Measurements from ENCODE around the gene FRMD3. TPM values are rescaled to one million over a fixed set of nuclear protein-coding genes. Genes with fewer than 3 reads are reported as not detected.

The FRMD3 gene
- total RNA-seq, 1 experiment from 2014 or later = 14.5 TPM

DNA sequence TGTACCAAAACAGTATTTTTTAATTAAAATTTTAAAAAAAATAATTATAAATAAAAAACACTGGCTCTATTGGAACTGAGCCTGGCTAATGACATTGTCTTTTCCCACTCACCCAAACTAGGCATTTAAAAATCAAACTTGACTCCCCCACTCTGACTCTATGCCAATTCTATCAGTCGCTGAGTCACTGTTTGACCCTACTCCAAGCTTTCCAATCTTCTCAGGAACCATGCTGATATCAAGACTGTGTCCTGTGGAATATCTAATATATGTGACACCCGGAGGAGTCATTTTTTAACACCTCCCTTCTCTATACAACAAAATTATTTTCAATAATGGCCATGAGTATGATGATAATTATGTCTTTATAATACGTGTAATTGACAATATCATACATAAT is 303.7 kb downstream of the FRMD3 start:
- Histone ChIP-seq H3K4me3 (ENCODE audit: low read depth in 2 of 2, low read length in 2 of 2) (no peak overlapping the region), H3K27ac (ENCODE audit: low read length) (no peak overlapping the region), H3K4me1 (ENCODE audit: control insufficient read depth, insufficient read depth, low read length) (no peaks in the 10 kb centered on the region), H3K27me3 (ENCODE audit: control insufficient read depth, insufficient read depth, low read length) (no peaks in the 10 kb centered on the region), H3K36me3 (ENCODE audit: control insufficient read depth, insufficient read depth, low read length) (no peaks in the 10 kb centered on the region), H3K9me3 (ENCODE audit: control insufficient read depth, insufficient read depth, low read depth, low read length) (no peaks in the 10 kb centered on the region)
- CTCF ChIA-PET = no interaction called here
- POLR2A ChIA-PET = no interaction called here
- ATAC-seq (no peak), DNase-seq (ENCODE audit: low read depth, low spot score) (no peak)
- intact Hi-C loops (cut with micrococcal nuclease; ENCODE audit: unreplicated experiment) (no loop called here), in situ Hi-C loops (cut with HindIII; ENCODE audit: low pct_unique_long_range_greater_than_20kb, low sequenced_read_pairs) (no loop called here)
- no peak for TF ChIP-seq SIN3A (IDR thresholded peaks at IDR 0.05; ENCODE audit: borderline replicate concordance, insufficient read depth, low read depth, low read length)
- TF ChIP-seq, protein P1, sequence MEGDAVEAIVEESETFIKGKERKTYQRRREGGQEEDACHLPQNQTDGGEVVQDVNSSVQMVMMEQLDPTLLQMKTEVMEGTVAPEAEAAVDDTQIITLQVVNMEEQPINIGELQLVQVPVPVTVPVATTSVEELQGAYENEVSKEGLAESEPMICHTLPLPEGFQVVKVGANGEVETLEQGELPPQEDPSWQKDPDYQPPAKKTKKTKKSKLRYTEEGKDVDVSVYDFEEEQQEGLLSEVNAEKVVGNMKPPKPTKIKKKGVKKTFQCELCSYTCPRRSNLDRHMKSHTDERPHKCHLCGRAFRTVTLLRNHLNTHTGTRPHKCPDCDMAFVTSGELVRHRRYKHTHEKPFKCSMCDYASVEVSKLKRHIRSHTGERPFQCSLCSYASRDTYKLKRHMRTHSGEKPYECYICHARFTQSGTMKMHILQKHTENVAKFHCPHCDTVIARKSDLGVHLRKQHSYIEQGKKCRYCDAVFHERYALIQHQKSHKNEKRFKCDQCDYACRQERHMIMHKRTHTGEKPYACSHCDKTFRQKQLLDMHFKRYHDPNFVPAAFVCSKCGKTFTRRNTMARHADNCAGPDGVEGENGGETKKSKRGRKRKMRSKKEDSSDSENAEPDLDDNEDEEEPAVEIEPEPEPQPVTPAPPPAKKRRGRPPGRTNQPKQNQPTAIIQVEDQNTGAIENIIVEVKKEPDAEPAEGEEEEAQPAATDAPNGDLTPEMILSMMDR (IDR thresholded peaks at IDR 0.05) = no peak
- no peak for TF ChIP-seq POLR2AphosphoS5 (IDR thresholded peaks at IDR 0.05; ENCODE audit: low read depth, low read length)
- TF ChIP-seq, protein P2, sequence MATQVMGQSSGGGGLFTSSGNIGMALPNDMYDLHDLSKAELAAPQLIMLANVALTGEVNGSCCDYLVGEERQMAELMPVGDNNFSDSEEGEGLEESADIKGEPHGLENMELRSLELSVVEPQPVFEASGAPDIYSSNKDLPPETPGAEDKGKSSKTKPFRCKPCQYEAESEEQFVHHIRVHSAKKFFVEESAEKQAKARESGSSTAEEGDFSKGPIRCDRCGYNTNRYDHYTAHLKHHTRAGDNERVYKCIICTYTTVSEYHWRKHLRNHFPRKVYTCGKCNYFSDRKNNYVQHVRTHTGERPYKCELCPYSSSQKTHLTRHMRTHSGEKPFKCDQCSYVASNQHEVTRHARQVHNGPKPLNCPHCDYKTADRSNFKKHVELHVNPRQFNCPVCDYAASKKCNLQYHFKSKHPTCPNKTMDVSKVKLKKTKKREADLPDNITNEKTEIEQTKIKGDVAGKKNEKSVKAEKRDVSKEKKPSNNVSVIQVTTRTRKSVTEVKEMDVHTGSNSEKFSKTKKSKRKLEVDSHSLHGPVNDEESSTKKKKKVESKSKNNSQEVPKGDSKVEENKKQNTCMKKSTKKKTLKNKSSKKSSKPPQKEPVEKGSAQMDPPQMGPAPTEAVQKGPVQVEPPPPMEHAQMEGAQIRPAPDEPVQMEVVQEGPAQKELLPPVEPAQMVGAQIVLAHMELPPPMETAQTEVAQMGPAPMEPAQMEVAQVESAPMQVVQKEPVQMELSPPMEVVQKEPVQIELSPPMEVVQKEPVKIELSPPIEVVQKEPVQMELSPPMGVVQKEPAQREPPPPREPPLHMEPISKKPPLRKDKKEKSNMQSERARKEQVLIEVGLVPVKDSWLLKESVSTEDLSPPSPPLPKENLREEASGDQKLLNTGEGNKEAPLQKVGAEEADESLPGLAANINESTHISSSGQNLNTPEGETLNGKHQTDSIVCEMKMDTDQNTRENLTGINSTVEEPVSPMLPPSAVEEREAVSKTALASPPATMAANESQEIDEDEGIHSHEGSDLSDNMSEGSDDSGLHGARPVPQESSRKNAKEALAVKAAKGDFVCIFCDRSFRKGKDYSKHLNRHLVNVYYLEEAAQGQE (IDR thresholded peaks at IDR 0.05; ENCODE audit: insufficient read depth in 1 of 2, low read depth in 2 of 2, low read length in 1 of 2) = no peak
- TF ChIP-seq TCF7L2 (IDR thresholded peaks at IDR 0.05; ENCODE audit: low read depth, low read length) = no peak
- no TSS peak for BruUV-seq (replicated peaks)

DNA sequence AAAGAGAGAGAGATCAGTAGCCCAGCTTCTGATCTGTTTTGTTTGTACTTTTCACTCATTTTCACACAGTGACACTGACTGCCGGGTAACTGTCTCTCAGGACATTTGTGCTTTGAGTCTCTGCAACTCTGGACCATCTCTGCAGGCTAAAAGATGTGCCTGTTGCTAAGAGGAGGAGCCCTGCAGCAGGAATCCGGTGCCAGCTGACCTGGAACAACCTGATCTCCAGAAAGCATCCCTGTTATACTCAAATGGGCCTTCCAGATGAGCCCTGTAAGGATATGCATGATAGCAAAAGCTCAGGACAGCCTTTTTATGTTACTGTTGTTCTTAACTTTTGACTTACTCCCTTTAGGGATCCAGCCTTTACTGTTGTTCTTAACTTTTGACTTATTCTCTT is 304.6 kb downstream of the FRMD3 start:
- Histone ChIP-seq H3K36me3 (ENCODE audit: control insufficient read depth, insufficient read depth, low read length) (no peaks in the 10 kb centered on the region), H3K4me3 (ENCODE audit: low read depth in 2 of 2, low read length in 2 of 2) (no peak overlapping the region), H3K27ac (ENCODE audit: low read length) (no peak overlapping the region), H3K27me3 (ENCODE audit: control insufficient read depth, insufficient read depth, low read length) (no peaks in the 10 kb centered on the region), H3K9me3 (ENCODE audit: control insufficient read depth, insufficient read depth, low read depth, low read length) (no peaks in the 10 kb centered on the region), H3K4me1 (ENCODE audit: control insufficient read depth, insufficient read depth, low read length) (no peaks in the 10 kb centered on the region)
- no TSS peak for BruUV-seq (replicated peaks)
- TF ChIP-seq, protein P2 (IDR thresholded peaks at IDR 0.05; ENCODE audit: insufficient read depth in 1 of 2, low read depth in 2 of 2, low read length in 1 of 2) = no peak
- TF ChIP-seq POLR2AphosphoS5 (IDR thresholded peaks at IDR 0.05; ENCODE audit: low read depth, low read length) (no peak), SIN3A (IDR thresholded peaks at IDR 0.05; ENCODE audit: borderline replicate concordance, insufficient read depth, low read depth, low read length) (no peak), TCF7L2 (IDR thresholded peaks at IDR 0.05; ENCODE audit: low read depth, low read length) (no peak)
- TF ChIP-seq, protein P1 (IDR thresholded peaks at IDR 0.05) = no peak
- POLR2A ChIA-PET = no interaction called here
- in situ Hi-C loops (cut with HindIII; ENCODE audit: low pct_unique_long_range_greater_than_20kb, low sequenced_read_pairs) = no loop called here
- intact Hi-C loops (cut with micrococcal nuclease; ENCODE audit: unreplicated experiment) = no loop called here
- DNase-seq (ENCODE audit: low read depth, low spot score) (no peak), ATAC-seq (no peak)
- CTCF ChIA-PET = no interaction called here

Measured in Panc1 (cell line).